ENCODE results near the gene ZBTB16.

GRCh38 chr11:114180301-114181055 lies 121.0 kb downstream of the ZBTB16 start:
- TF ChIP-seq CTCF (conservative IDR thresholded peaks at IDR 0.05) (peak; percentile 33; the same call in 1 of the 2 replicates), EZH2 (IDR thresholded peaks at IDR 0.05; ENCODE audit: low read depth) (no peak)
